Ascending aorta (tissue), 2 donors: Measurements from ENCODE around the gene OR9A2. TPM values are rescaled to one million over a fixed set of nuclear protein-coding genes. Genes with fewer than 3 reads are reported as not detected.

Source experiments
- DNase-seq, 2 donors: peaks; one replicate each; pipeline ENCODE4 v3.0.0-alpha.2; 2019; ENCODE audit warnings: low spot score in 2 of 2
- H3K27ac ChIP-seq, 2 donors: fragments of 200-600 bp; sonication (generic); one replicate each; pipeline ENCODE4 v1.5.1; 2016 to 2017; ENCODE audit warnings: mild to moderate bottlenecking in 1 of 2
- H3K27me3 ChIP-seq: fragments of 200-600 bp; sonication (generic); one replicate; pipeline ENCODE4 v1.5.1; 2017
- H3K36me3 ChIP-seq, 2 donors: fragments of 200-600 bp; sonication (generic); one replicate each; pipeline ENCODE4 v1.5.1; 2016
- H3K4me1 ChIP-seq, 2 donors: fragments of 200-600 bp; sonication (generic); one replicate each; pipeline ENCODE4 v1.5.1; 2016 to 2017; ENCODE audit warnings: mild to moderate bottlenecking in 1 of 2
- H3K4me3 ChIP-seq, 2 donors: fragments of 200-600 bp; sonication (generic); one replicate each; pipeline ENCODE4 v1.5.1; 2016 to 2017; ENCODE audit warnings: mild to moderate bottlenecking in 1 of 2
- H3K9me3 ChIP-seq, 2 donors: fragments of 200-600 bp; sonication (generic); one replicate each; pipeline ENCODE4 v1.5.1; 2016
- intact Hi-C: fragments of 100-400 bp; cut with DNase I; formaldehyde crosslinking; loops from one replicate; pipeline ENCODE4 v1.15.1; 2023
- total RNA-seq: library from RNA; depleted of rRNA; stranded (reverse); fragments of >200 nt; gene quantifications from one replicate; pipeline ENCODE4 v1.1.0, GENCODE V29; 2016
- TF ChIP-seq, protein P1 (sequence below), 3 experiments: fragments of 200-600 bp in 2 of 3; fragments of 450-650 bp in 1 of 3; sonication (generic) in 2 of 3; IDR thresholded peaks; one replicate each; pipeline ENCODE4 v1.5.1; 2016 to 2019; ENCODE audit warnings: antibody characterized with exemption in 3 of 3, mild to moderate bottlenecking in 1 of 3, moderate library complexity in 1 of 3

Gene OR9A2
- total RNA-seq, 1 donor from 2014 or later, result not detected

DNA sequence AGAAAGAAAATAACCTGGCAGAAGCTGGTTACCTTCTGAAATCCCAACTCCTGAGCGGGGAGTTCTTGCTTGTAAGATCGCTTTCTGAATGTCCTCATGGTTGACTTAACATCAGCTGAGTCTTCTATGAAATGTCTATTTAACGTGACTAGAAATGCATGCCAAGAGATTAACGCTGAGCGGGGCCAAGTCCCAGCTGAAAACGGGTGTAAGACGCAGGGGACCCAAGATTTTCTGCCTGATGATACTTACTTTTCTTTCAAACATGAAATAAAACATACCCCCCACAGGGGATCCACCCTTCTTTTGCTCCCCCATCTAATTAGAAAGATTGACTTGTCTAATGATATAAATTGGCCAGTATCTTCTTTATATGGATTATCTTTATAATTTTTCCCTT, 14.9 kb downstream of the OR9A2 start:
- TF ChIP-seq, protein P1, sequence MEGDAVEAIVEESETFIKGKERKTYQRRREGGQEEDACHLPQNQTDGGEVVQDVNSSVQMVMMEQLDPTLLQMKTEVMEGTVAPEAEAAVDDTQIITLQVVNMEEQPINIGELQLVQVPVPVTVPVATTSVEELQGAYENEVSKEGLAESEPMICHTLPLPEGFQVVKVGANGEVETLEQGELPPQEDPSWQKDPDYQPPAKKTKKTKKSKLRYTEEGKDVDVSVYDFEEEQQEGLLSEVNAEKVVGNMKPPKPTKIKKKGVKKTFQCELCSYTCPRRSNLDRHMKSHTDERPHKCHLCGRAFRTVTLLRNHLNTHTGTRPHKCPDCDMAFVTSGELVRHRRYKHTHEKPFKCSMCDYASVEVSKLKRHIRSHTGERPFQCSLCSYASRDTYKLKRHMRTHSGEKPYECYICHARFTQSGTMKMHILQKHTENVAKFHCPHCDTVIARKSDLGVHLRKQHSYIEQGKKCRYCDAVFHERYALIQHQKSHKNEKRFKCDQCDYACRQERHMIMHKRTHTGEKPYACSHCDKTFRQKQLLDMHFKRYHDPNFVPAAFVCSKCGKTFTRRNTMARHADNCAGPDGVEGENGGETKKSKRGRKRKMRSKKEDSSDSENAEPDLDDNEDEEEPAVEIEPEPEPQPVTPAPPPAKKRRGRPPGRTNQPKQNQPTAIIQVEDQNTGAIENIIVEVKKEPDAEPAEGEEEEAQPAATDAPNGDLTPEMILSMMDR (IDR thresholded peaks at IDR 0.05), result no peak
- Histone ChIP-seq H3K4me1 (no peaks in the 10 kb centered on the region), H3K9me3 (no peaks in the 10 kb centered on the region), H3K4me3 (no peak overlapping the region), H3K27me3 (no peaks in the 10 kb centered on the region), H3K36me3 (no peaks in the 10 kb centered on the region), H3K27ac (no peak overlapping the region)
- intact Hi-C loops, result no loop called here
- DNase-seq, result no peak

DNA sequence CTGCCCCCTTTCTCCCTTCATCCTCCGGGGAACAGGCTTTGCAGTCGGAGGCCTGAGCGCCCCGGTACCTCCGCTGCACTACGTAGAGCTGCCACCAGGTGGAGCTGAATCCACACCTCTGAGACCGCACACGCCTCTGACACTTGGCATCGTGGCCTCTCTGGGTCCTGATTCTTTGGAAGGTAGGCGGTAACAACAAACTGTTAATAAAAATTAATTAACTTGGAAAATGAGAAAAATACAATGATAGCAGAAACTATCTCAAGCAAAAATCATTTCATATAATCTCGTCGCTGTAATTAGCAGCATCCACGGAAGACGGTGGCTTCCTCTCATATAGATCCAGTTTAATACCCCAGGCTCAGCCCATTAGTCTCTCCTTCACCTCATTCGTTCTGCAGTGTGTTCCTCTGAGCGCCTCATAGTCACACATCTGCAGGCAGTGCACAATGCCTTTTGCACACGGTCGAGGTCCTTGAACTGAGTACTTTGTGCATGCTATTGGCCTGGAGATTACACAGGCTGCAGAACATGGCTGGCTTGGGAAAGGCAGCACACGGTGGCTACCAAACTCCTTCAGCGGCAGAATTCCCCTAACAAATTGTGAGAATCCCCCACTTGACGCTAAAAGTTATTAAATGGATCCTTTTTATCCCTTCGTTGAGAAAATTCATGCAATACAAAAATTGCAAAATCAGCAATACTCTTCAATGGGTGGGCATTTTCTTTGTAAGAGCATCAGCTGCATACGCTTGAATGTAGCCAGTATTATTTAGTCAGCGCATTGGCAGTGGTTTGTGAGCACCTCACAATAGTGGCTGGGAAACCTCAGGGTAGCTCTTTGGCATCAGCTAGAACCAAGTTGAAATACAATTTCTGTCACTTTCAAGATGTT, 18.7 kb downstream of the OR9A2 start:
- Histone ChIP-seq H3K36me3 (no peaks in the 10 kb centered on the region), H3K27me3 (no peaks in the 10 kb centered on the region), H3K4me1 (no peaks in the 10 kb centered on the region), H3K9me3 (no peaks in the 10 kb centered on the region), H3K27ac (no peak overlapping the region), H3K4me3 (no peak overlapping the region)
- intact Hi-C loops, result loop anchor here (1.0 to 2.0 kb wide), 2 partner anchors 153 to 207 kb away; partner anchors contain the start of gene EPHB6
- TF ChIP-seq, protein P1 (IDR thresholded peaks at IDR 0.05), result peak; percentile 83 to 95 (median 94)
- DNase-seq, result peak in 1 of 2 donors; percentile 79

DNA sequence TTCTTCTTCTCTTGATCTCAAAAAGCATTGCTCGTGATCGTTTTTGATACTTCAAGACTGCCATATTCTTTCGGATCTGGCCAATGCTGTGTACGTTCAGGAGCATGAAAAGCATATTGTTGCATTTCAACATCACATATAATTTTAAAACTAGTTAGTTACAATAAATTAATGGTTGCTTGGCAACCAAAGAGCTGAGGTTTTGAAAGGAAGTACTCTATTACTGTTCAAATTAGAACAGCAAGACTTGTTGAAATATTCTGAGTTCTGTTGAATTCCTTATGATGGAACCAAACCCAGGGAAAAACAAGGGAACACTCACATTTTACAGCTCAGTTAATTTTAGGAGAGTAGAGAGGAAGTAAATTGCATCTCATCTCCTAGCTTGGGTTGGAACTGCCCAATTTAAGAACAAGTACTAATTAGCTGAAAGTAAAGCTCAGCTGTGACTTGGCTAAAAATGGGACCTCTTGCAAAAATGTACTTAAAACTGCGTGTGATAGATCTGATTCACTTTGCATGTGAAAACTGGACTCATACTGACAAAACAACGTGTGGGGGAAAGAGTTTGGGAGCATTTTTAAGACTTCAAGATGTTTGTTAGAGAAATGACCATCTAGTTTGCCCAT, 21.2 kb downstream of the OR9A2 start:
- no peak for DNase-seq

DNA sequence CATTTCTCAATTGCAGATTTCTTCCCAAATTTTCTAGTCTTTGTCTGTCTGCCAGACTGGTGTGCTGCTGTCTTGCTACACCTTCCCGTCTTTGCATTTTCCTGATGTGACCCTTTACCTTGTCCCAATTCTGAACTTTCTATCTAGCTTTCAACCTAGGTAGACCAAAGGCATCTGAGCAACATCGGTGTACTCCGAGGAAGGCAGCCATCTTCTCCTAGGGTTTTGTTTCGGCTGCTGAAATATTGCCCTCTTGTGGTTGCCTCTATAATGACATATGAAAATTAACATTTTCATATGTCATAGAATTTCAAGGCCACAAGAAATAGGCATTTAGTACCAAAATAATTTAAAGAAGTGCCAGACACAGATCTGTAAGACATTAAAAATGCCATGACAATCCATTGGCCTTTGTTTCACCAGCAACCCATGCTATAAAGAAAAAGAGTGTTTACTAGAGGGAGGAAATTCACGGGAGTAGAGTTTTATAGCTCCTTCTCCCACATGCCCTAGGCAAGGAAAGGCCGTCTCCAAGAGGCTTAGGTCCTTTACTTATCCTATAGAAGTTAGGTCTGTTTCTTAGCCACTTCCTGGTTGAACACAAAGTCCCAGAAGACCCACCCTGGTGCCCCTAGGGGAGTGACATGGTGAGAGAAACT, 23.4 kb downstream of the OR9A2 start:
- intact Hi-C loops, result no loop called here
- Histone ChIP-seq H3K4me3 (peak overlapping the region in 1 of 2 donors; percentile 45), H3K27me3 (no peaks in the 10 kb centered on the region), H3K36me3 (no peaks in the 10 kb centered on the region), H3K27ac (no peak overlapping the region), H3K4me1 (no peaks in the 10 kb centered on the region), H3K9me3 (no peaks in the 10 kb centered on the region)
- TF ChIP-seq, protein P1 (IDR thresholded peaks at IDR 0.05), result peak; percentile 37 to 65 (median 56)
- no peak for DNase-seq

More for the DNA sequence above, 21.2 kb downstream of the OR9A2 start:
- H3K4me1 ChIP-seq, result no peaks in the 10 kb centered on the region
- no peaks in the 10 kb centered on the region for H3K27me3 ChIP-seq
- no peak overlapping the region for H3K27ac ChIP-seq
- no peak overlapping the region for H3K4me3 ChIP-seq
- TF ChIP-seq, protein P1 (IDR thresholded peaks at IDR 0.05), result no peak
- H3K9me3 ChIP-seq, result no peaks in the 10 kb centered on the region
- intact Hi-C loops, result no loop called here
- no peaks in the 10 kb centered on the region for H3K36me3 ChIP-seq

DNA sequence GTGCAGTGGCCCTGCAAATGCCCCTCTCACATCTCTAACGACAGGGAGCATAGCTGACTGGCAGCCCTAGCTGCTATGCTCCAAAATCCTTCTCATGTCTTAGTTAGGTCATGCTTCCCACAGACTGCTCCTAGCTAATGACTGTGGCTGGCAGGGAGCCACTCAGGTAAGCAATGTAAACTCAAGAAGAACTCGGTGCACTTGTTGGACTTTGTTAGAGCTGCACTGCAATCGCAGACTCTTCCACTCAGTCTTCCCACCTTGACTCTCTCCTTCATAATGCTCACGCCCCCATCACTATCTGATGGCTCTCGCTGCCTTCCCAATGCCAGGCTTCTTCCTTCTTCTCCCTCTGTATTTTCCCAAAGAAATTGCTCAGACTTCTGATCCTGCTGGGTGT, 24.0 kb downstream of the OR9A2 start:
- no peak for DNase-seq
- Histone ChIP-seq H3K4me1 (no peaks in the 10 kb centered on the region), H3K27me3 (no peaks in the 10 kb centered on the region), H3K4me3 (peak overlapping the region in 1 of 2 donors; percentile 45), H3K27ac (no peak overlapping the region), H3K9me3 (no peaks in the 10 kb centered on the region), H3K36me3 (no peaks in the 10 kb centered on the region)
- intact Hi-C loops, result no loop called here
- TF ChIP-seq, protein P1 (IDR thresholded peaks at IDR 0.05), result no peak
